Testis (tissue), 2 donors: ENCODE data around the gene BCL2L11.

ENCODE experiments used
- POLR2A ChIP-seq: fragments of 450-650 bp; IDR thresholded peaks from one replicate; pipeline ENCODE4 v1.6.1; 2017; ENCODE audit warnings: antibody characterized with exemption, mild to moderate bottlenecking, moderate library complexity
- TF ChIP-seq, protein P1 (sequence below), 3 experiments: fragments of 450-650 bp in 2 of 3; fragments of 200-600 bp in 1 of 3; sonication (generic) in 1 of 3; IDR thresholded peaks; one replicate each; pipeline ENCODE4 v1.5.1; 2016 to 2019; ENCODE audit warnings: antibody characterized with exemption in 3 of 3, mild to moderate bottlenecking in 2 of 3, moderate library complexity in 1 of 3

GRCh38 chr2:111207851-111208250 is 87.1 kb downstream of the BCL2L11 start:
- TF ChIP-seq, protein P1, sequence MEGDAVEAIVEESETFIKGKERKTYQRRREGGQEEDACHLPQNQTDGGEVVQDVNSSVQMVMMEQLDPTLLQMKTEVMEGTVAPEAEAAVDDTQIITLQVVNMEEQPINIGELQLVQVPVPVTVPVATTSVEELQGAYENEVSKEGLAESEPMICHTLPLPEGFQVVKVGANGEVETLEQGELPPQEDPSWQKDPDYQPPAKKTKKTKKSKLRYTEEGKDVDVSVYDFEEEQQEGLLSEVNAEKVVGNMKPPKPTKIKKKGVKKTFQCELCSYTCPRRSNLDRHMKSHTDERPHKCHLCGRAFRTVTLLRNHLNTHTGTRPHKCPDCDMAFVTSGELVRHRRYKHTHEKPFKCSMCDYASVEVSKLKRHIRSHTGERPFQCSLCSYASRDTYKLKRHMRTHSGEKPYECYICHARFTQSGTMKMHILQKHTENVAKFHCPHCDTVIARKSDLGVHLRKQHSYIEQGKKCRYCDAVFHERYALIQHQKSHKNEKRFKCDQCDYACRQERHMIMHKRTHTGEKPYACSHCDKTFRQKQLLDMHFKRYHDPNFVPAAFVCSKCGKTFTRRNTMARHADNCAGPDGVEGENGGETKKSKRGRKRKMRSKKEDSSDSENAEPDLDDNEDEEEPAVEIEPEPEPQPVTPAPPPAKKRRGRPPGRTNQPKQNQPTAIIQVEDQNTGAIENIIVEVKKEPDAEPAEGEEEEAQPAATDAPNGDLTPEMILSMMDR (IDR thresholded peaks at IDR 0.05): no peak
- no peak for TF ChIP-seq POLR2A
